Ishikawa (cell line): ENCODE measurements around the gene WSB1.

Experiments
- CEBPB ChIP-seq: IDR thresholded peaks from 2 replicates; pipeline ENCODE4 v1.6.1; 2012
- CREB1 ChIP-seq: IDR thresholded peaks from 2 replicates; pipeline ENCODE4 v1.6.1; 2012; ENCODE audit warnings: low read depth
- EGR1 ChIP-seq: IDR thresholded peaks from 2 replicates; pipeline ENCODE4 v1.6.1; 2012
- EP300 ChIP-seq: IDR thresholded peaks from 2 replicates; pipeline ENCODE4 v1.6.1; 2012; ENCODE audit warnings: borderline replicate concordance
- FOXM1 ChIP-seq: IDR thresholded peaks from 2 replicates; pipeline ENCODE4 v1.6.1; 2012; ENCODE audit warnings: low read depth, borderline replicate concordance
- MAX ChIP-seq: IDR thresholded peaks from 2 replicates; pipeline ENCODE4 v1.6.1; 2012
- NFIC ChIP-seq: IDR thresholded peaks from 2 replicates; pipeline ENCODE4 v1.6.1; 2012
- RAD21 ChIP-seq: IDR thresholded peaks from 2 replicates; pipeline ENCODE4 v1.6.1; 2012; ENCODE audit warnings: low read depth
- TAF1 ChIP-seq: IDR thresholded peaks from 2 replicates; pipeline ENCODE4 v1.6.1; 2012; ENCODE audit warnings: low read depth, mild to moderate bottlenecking
- TCF12 ChIP-seq: IDR thresholded peaks from 2 replicates; pipeline ENCODE4 v1.6.1; 2012; ENCODE audit warnings: low read depth
- TEAD4 ChIP-seq: IDR thresholded peaks from 2 replicates; pipeline ENCODE4 v1.6.1; 2012
- USF1 ChIP-seq: IDR thresholded peaks from 2 replicates; pipeline ENCODE4 v1.6.1; 2012
- YY1 ChIP-seq: IDR thresholded peaks from 2 replicates; pipeline ENCODE4 v1.6.1; 2012; ENCODE audit warnings: low read depth
- ZBTB7A ChIP-seq: IDR thresholded peaks from 2 replicates; pipeline ENCODE4 v1.6.1; 2012; ENCODE audit warnings: low read depth
- TF ChIP-seq, protein P1 (sequence below): IDR thresholded peaks from 2 replicates; pipeline ENCODE4 v1.6.1; 2012; ENCODE audit warnings: low read depth, mild to moderate bottlenecking

Gene WSB1

DNA sequence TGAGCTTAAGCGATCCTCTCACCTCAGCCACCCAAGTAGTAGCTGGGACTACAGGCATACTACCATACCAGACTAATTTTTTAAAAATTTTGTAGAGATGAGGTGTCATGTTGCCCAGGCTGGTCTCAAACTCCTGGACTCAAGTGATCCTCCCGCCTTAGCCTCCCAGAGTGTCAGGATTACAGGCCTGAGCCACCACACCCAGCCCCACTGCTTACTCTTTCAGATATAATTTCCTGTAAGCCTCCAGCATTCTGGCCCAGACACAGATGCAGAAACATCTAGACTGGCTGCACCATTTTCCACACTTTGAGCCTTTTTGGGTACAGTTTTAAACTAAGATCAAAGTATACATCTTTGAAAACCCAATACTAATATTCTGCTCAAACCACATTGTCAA lies 8.4 kb upstream of the WSB1 start:
- TF ChIP-seq EGR1 (no peak), MAX (no peak), TCF12 (no peak), YY1 (no peak), EP300 (no peak), RAD21 (no peak), TEAD4 (no peak), NFIC (no peak), USF1 (no peak)

DNA sequence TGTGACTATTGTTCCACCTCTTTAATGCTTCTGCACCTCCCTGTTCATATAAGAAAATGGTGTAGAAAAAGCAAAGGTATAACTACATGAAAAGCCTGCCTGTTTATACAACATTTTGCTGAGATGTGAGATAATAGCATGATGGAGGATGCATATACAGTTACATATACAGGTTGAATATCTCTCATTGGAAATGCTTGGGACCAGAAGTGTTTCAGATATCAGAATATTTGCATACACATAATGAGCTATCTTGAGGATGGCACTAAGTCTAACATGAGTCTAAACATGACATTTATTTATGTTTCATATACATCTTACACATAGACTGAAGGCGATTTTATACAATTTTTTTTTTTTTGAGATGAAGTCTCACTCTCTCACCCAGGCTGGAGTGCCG lies 5.7 kb upstream of the WSB1 start:
- no peak for TF ChIP-seq CEBPB
- no peak for TF ChIP-seq TCF12
- TF ChIP-seq CREB1 = no peak
- TF ChIP-seq YY1 = no peak
- TF ChIP-seq EP300 = no peak
- TF ChIP-seq NFIC = no peak
- TF ChIP-seq FOXM1 = no peak
- no peak for TF ChIP-seq TEAD4

- TF ChIP-seq NFIC = no peak
Measured at GRCh38 chr17:27289856-27290255, 4.1 kb upstream of the WSB1 start.

- TF ChIP-seq TEAD4 (no peak), EGR1 (no peak), TCF12 (no peak), NFIC (no peak), YY1 (no peak), CEBPB (no peak), ZBTB7A (no peak), EP300 (no peak), USF1 (no peak), CREB1 (no peak), MAX (no peak), FOXM1 (no peak), TAF1 (no peak), RAD21 (no peak)
- TF ChIP-seq, protein P1, sequence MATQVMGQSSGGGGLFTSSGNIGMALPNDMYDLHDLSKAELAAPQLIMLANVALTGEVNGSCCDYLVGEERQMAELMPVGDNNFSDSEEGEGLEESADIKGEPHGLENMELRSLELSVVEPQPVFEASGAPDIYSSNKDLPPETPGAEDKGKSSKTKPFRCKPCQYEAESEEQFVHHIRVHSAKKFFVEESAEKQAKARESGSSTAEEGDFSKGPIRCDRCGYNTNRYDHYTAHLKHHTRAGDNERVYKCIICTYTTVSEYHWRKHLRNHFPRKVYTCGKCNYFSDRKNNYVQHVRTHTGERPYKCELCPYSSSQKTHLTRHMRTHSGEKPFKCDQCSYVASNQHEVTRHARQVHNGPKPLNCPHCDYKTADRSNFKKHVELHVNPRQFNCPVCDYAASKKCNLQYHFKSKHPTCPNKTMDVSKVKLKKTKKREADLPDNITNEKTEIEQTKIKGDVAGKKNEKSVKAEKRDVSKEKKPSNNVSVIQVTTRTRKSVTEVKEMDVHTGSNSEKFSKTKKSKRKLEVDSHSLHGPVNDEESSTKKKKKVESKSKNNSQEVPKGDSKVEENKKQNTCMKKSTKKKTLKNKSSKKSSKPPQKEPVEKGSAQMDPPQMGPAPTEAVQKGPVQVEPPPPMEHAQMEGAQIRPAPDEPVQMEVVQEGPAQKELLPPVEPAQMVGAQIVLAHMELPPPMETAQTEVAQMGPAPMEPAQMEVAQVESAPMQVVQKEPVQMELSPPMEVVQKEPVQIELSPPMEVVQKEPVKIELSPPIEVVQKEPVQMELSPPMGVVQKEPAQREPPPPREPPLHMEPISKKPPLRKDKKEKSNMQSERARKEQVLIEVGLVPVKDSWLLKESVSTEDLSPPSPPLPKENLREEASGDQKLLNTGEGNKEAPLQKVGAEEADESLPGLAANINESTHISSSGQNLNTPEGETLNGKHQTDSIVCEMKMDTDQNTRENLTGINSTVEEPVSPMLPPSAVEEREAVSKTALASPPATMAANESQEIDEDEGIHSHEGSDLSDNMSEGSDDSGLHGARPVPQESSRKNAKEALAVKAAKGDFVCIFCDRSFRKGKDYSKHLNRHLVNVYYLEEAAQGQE = no peak
Measured at GRCh38 chr17:27290916-27291598, 2.9 kb upstream of the WSB1 start.

GRCh38 chr17:27293359-27293897 lies 486 bp upstream of the WSB1 start:
- TF ChIP-seq RAD21 = no peak
- TF ChIP-seq CREB1 = no peak
- TF ChIP-seq TCF12 = no peak
- no peak for TF ChIP-seq TAF1
- no peak for TF ChIP-seq CEBPB
- no peak for TF ChIP-seq EGR1
- TF ChIP-seq FOXM1 = no peak
- TF ChIP-seq, protein P1 = no peak
- no peak for TF ChIP-seq YY1
- TF ChIP-seq USF1 = no peak
- no peak for TF ChIP-seq EP300
- TF ChIP-seq TEAD4 = no peak
- TF ChIP-seq ZBTB7A = no peak
- TF ChIP-seq NFIC = no peak
- TF ChIP-seq MAX = no peak
